ENCODE measurements around the gene IGF2BP3.

DNA sequence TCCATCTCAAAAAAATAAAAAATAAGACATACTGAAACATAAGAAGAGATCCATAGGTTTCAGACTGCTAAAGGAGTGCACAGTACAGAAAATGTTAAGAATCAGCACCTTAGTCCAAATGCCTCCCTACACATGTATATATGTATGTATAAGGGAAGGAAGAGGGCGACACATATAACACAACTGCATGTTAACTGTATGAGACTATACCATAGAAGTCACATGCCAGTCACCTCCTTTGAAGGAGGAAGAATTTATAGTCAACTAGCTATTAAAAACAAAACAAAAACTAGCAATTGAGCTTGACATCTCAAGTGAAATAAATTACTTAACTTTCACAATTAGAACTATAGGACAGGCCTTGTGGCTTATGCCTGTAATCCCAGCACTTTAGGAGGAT, 50.4 kb downstream of the IGF2BP3 start:
- TF ChIP-seq, protein P1, sequence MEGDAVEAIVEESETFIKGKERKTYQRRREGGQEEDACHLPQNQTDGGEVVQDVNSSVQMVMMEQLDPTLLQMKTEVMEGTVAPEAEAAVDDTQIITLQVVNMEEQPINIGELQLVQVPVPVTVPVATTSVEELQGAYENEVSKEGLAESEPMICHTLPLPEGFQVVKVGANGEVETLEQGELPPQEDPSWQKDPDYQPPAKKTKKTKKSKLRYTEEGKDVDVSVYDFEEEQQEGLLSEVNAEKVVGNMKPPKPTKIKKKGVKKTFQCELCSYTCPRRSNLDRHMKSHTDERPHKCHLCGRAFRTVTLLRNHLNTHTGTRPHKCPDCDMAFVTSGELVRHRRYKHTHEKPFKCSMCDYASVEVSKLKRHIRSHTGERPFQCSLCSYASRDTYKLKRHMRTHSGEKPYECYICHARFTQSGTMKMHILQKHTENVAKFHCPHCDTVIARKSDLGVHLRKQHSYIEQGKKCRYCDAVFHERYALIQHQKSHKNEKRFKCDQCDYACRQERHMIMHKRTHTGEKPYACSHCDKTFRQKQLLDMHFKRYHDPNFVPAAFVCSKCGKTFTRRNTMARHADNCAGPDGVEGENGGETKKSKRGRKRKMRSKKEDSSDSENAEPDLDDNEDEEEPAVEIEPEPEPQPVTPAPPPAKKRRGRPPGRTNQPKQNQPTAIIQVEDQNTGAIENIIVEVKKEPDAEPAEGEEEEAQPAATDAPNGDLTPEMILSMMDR (tag by site-specific recombination; IDR thresholded peaks at IDR 0.05): no peak
- TF ChIP-seq ZNF629 (tag by site-specific recombination; IDR thresholded peaks at IDR 0.05): no peak
- no peak for TF ChIP-seq KLF1 (tag by site-specific recombination; IDR thresholded peaks at IDR 0.05)
- no peak for TF ChIP-seq PRDM1 (tag by site-specific recombination; IDR thresholded peaks at IDR 0.05)
- TF ChIP-seq ZBTB8A (tag by site-specific recombination; IDR thresholded peaks at IDR 0.05): no peak
- TF ChIP-seq, protein P2, sequence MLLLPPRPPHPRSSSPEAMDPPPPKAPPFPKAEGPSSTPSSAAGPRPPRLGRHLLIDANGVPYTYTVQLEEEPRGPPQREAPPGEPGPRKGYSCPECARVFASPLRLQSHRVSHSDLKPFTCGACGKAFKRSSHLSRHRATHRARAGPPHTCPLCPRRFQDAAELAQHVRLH (tag by site-specific recombination; IDR thresholded peaks at IDR 0.05): no peak
- TF ChIP-seq ZNF157 (tag by site-specific recombination; IDR thresholded peaks at IDR 0.05): no peak
- TF ChIP-seq ZFP3 (tag by site-specific recombination; IDR thresholded peaks at IDR 0.05; ENCODE audit: low read depth): no peak

Data from HEK293 (cell line).